BJ (cell line): ENCODE results near the gene TM6SF1. TPM values are rescaled to one million over a fixed set of nuclear protein-coding genes. Genes with fewer than 3 reads are reported as not detected.

Experiments used
- CTCF ChIA-PET: fragments of 350-600 bp; formaldehyde crosslinking; extraction: SDS; loops from one replicate; lab custom pipeline; 2021; ENCODE audit warnings: antibody characterized with exemption, inconsistent platforms; lab: Yijun Ruan, JAX
- POLR2A ChIA-PET: fragments of 300-600 bp; sonication (Branson Sonifier 250); formaldehyde crosslinking; extraction: SDS; loops from one replicate; lab custom pipeline; 2021; ENCODE audit warnings: antibody characterized with exemption; lab: Charles Lee
- DNase-seq: peaks from one replicate; pipeline ENCODE4 v3.0.0-alpha.2; 2011; ENCODE audit warnings: low read depth
- H3K27me3 ChIP-seq: 2 replicates; pipeline ENCODE4 v1.6.0; 2011; ENCODE audit warnings: low read length; ENCODE audit not compliant: control insufficient read depth, insufficient read depth
- H3K36me3 ChIP-seq: 2 replicates; pipeline ENCODE4 v1.5.1; 2011; ENCODE audit warnings: low read length; ENCODE audit not compliant: control insufficient read depth, insufficient read depth
- H3K4me3 ChIP-seq: 2 replicates; pipeline ENCODE4 v1.5.1; 2011; ENCODE audit warnings: low read depth, mild to moderate bottlenecking, control low read depth, low read length
- CTCF ChIP-seq: IDR thresholded peaks from 2 replicates; pipeline ENCODE4 v1.5.1; 2011; ENCODE audit warnings: low read depth, mild to moderate bottlenecking, control low read depth, inconsistent platforms, low read length, moderate library complexity; ENCODE audit not compliant: insufficient read depth
- polyA plus RNA-seq: library from polyadenylated mRNA; depleted of rRNA; stranded (reverse); fragments of >200 nt; gene quantifications from 2 replicates; pipeline ENCODE4 v1.2.3, GENCODE V29; 2011

The TM6SF1 gene
- polyA plus RNA-seq, 1 experiment, result 3.2 TPM

GRCh38 chr15:83064859-83065258, 42.6 kb upstream of the TM6SF1 start:
- ChIA-PET POLR2A (no interaction called here), CTCF (no interaction called here)

GRCh38 chr15:83065431-83065830, 42.0 kb upstream of the TM6SF1 start:
- ChIA-PET CTCF (no interaction called here), POLR2A (no interaction called here)
- no peak for TF ChIP-seq CTCF
- Histone ChIP-seq H3K36me3 (no peaks in the 10 kb centered on the region), H3K4me3 (peak overlapping the region; percentile 79), H3K27me3 (no peaks in the 10 kb centered on the region)
- no peak for DNase-seq

More at GRCh38 chr15:83064859-83065258, 42.6 kb upstream of the TM6SF1 start:
- H3K4me3 ChIP-seq, result no peak overlapping the region; the same call in 1 of the 2 replicates
- H3K36me3 ChIP-seq, result no peaks in the 10 kb centered on the region
- no peaks in the 10 kb centered on the region for H3K27me3 ChIP-seq
- no peak for DNase-seq
- TF ChIP-seq CTCF, result no peak

- no peak for DNase-seq
- Histone ChIP-seq H3K36me3 (no peaks in the 10 kb centered on the region), H3K27me3 (no peaks in the 10 kb centered on the region), H3K4me3 (peak overlapping the region; percentile 79)
- ChIA-PET CTCF (interaction anchor here (1.8 kb wide), 1 partner anchor 8 kb away, joined by 7 read pairs; no protein-coding TSS in a partner anchor), POLR2A (no interaction called here)
- TF ChIP-seq CTCF, result no peak
Observed at GRCh38 chr15:83066034-83066733, 41.3 kb upstream of the TM6SF1 start.

- CTCF ChIA-PET, result interaction anchor here (0.6 to 1.8 kb wide), 2 partner anchors 9 to 12 kb away, joined by 3 to 7 read pairs; no protein-coding TSS in a partner anchor
- POLR2A ChIA-PET, result interaction anchor here (0.5 kb wide), 1 partner anchor 169 kb away, joined by 11 read pairs; no protein-coding TSS in a partner anchor
- peak; percentile 24; the same call in 1 of the 2 replicates for TF ChIP-seq CTCF
- DNase-seq, result peak; percentile 79
- Histone ChIP-seq H3K27me3 (no peaks in the 10 kb centered on the region), H3K36me3 (no peaks in the 10 kb centered on the region), H3K4me3 (peak within 1 kb of the TSS; percentile 79)
Observed at GRCh38 chr15:83066734-83067637, 40.5 kb upstream of the TM6SF1 start, which contains the start of gene BTBD1. BTBD1 (minus strand) TSS chr15:83067252; CDS start chr15:83067151, 101 bp downstream.

GRCh38 chr15:83067638-83067962, 39.8 kb upstream of the TM6SF1 start:
- Histone ChIP-seq H3K4me3 (peak overlapping the region; percentile 79), H3K27me3 (no peaks in the 10 kb centered on the region), H3K36me3 (no peaks in the 10 kb centered on the region)
- no peak for TF ChIP-seq CTCF
- ChIA-PET CTCF (interaction anchor here (1.8 kb wide), 1 partner anchor 10 kb away, joined by 7 read pairs; no protein-coding TSS in a partner anchor), POLR2A (interaction anchor here (0.5 kb wide), 1 partner anchor 168 kb away, joined by 11 read pairs; no protein-coding TSS in a partner anchor)
- no peak for DNase-seq
